ENCODE measurements around the gene ORAI1. TPM values are rescaled to one million over a fixed set of nuclear protein-coding genes. Genes with fewer than 3 reads are reported as not detected.

The ORAI1 gene
- total and polyA plus RNA-seq, 2 experiments from 2014 or later, result 15.0 to 39.1 TPM

DNA sequence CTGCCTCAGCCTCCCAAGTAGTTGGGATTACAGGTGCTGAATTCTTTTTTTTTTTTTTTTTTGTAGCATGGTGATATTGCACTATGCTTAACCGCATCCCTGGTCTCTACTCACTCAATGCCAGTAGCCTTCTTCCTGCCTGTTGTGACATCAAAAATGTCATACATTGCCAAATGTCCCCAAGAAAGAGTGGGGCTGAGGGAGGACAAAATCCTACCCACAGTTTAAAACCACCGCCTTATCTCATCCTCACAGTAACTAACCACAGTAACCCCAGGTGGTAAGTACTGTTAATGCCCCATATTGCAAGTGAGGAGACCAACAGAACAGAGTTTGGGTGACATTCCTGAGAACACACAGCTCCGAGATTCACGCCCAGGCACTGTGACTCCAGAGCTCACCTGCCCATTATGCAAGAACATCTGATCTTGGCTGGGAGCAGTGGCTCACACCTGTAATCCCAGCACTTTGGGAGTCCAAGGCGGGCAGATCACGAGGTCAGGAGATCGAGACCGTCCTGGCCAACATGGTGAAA lies 23.6 kb downstream of the ORAI1 start:
- Histone ChIP-seq H3K27me3 (no peaks in the 10 kb centered on the region), H3K4me2 (no peak overlapping the region), H4K20me1 (ENCODE audit: insufficient read depth, poor library complexity, severe bottlenecking) (no peaks in the 10 kb centered on the region), H2AFZ (no peak overlapping the region), H3K36me3 (replicated peaks; ENCODE audit: insufficient read depth, low read depth) (no peaks in the 10 kb centered on the region), H3K9me2 (replicated peaks; ENCODE audit: insufficient read depth) (no peaks in the 10 kb centered on the region), H3K27ac (no peak overlapping the region), H3K9me3 (ENCODE audit: low read depth) (no peaks in the 10 kb centered on the region), H3K4me3 (no peak overlapping the region), H3K4me1 (ENCODE audit: insufficient read depth) (no peaks in the 10 kb centered on the region), H3K79me2 (no peaks in the 10 kb centered on the region)
- 97% methylated on average over 8 of the region's 8 CpGs for WGBS (ENCODE audit: low lambda C conversion rate, missing lambda C conversion rate)
- DNase-seq (ENCODE audit: low spot score), result no peak
- TF ChIP-seq EZH2 (IDR thresholded peaks at IDR 0.05; ENCODE audit: borderline replicate concordance) (no peak), EZH2phosphoT487 (IDR thresholded peaks at IDR 0.05; ENCODE audit: low read depth, severe bottlenecking, unreplicated experiment) (no peak)
- TF ChIP-seq, protein P1, sequence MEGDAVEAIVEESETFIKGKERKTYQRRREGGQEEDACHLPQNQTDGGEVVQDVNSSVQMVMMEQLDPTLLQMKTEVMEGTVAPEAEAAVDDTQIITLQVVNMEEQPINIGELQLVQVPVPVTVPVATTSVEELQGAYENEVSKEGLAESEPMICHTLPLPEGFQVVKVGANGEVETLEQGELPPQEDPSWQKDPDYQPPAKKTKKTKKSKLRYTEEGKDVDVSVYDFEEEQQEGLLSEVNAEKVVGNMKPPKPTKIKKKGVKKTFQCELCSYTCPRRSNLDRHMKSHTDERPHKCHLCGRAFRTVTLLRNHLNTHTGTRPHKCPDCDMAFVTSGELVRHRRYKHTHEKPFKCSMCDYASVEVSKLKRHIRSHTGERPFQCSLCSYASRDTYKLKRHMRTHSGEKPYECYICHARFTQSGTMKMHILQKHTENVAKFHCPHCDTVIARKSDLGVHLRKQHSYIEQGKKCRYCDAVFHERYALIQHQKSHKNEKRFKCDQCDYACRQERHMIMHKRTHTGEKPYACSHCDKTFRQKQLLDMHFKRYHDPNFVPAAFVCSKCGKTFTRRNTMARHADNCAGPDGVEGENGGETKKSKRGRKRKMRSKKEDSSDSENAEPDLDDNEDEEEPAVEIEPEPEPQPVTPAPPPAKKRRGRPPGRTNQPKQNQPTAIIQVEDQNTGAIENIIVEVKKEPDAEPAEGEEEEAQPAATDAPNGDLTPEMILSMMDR (IDR thresholded peaks at IDR 0.05; ENCODE audit: poor library complexity), result no peak

DNA sequence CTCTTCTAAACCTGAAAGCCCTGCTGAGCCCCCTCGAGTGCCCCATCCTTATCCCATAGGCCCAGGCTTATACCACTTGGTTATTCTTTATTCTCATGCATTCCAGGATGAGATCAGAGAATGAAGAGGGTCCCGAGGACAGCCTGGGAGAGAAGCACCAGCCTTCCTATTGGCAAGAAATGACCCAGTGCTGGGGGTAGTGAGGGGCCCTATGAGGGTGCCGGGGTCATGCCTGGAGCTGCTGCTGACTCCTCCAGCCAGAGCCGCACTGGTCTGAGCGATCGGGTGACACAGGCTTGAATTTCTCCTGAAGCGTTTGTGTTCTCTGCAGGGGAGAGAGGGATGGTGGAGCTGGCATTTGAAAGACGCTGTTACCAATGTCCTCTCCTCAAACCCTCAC lies 25.0 kb downstream of the ORAI1 start:
- Histone ChIP-seq H3K27ac (no peak overlapping the region), H3K4me1 (ENCODE audit: insufficient read depth) (no peaks in the 10 kb centered on the region), H3K4me3 (no peak overlapping the region), H3K27me3 (no peaks in the 10 kb centered on the region), H3K4me2 (no peak overlapping the region), H3K36me3 (replicated peaks; ENCODE audit: insufficient read depth, low read depth) (no peaks in the 10 kb centered on the region), H3K9me3 (ENCODE audit: low read depth) (no peaks in the 10 kb centered on the region), H3K79me2 (no peaks in the 10 kb centered on the region), H2AFZ (no peak overlapping the region), H4K20me1 (ENCODE audit: insufficient read depth, poor library complexity, severe bottlenecking) (no peaks in the 10 kb centered on the region), H3K9me2 (replicated peaks; ENCODE audit: insufficient read depth) (no peaks in the 10 kb centered on the region)
- DNase-seq (ENCODE audit: low spot score), result no peak
- TF ChIP-seq, protein P1 (IDR thresholded peaks at IDR 0.05; ENCODE audit: poor library complexity), result no peak
- TF ChIP-seq EZH2phosphoT487 (IDR thresholded peaks at IDR 0.05; ENCODE audit: low read depth, severe bottlenecking, unreplicated experiment), result no peak
- no peak for TF ChIP-seq EZH2 (IDR thresholded peaks at IDR 0.05; ENCODE audit: borderline replicate concordance)
- WGBS (ENCODE audit: low lambda C conversion rate, missing lambda C conversion rate), result 82% methylated on average over 8 of the region's 8 CpGs

DNA sequence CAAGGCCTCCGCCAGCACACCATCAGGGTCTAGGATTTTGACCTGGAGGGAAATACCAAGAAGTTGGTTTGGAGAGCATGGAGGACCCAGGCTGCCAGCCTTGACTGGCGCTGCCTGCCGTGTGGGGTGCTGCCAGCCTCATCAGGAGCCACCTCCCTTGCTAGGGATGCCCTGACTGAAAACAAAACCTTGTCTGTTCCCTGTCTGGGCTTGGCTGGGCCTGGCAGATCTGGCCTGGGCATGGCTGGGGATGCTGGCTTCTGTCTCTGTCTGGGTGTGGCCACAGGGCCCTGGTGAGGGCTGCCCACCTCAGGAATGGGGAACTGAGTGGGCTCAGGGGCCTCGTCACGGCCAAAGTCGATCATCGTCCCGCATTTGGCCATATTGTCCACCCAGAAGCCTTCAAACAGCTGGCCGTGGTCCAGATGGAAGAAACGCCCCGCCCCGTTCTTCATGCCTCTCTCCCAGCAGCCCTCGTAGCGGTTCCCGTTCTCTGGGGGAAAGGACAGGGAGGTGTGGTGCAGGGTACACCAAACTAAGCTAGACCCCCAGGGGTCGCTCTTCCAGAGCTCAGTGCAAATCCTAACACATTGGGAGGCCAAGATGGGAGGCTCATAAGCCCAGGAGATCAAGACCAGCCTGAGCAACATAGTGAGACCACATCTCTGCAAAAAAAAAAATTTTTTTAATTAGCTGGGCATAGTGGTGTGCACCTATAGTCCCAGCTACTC lies 26.6 kb downstream of the ORAI1 start:
- H3K79me2 ChIP-seq, result no peaks in the 10 kb centered on the region
- no peak for DNase-seq (ENCODE audit: low spot score)
- no peak overlapping the region for H3K4me2 ChIP-seq
- no peaks in the 10 kb centered on the region for H4K20me1 ChIP-seq (ENCODE audit: insufficient read depth, poor library complexity, severe bottlenecking)
- TF ChIP-seq EZH2phosphoT487 (IDR thresholded peaks at IDR 0.05; ENCODE audit: low read depth, severe bottlenecking, unreplicated experiment) (no peak), EZH2 (IDR thresholded peaks at IDR 0.05; ENCODE audit: borderline replicate concordance) (no peak)
- TF ChIP-seq, protein P1 (IDR thresholded peaks at IDR 0.05; ENCODE audit: poor library complexity), result no peak
- H3K9me3 ChIP-seq (ENCODE audit: low read depth), result no peaks in the 10 kb centered on the region
- H3K9me2 ChIP-seq (replicated peaks; ENCODE audit: insufficient read depth), result no peaks in the 10 kb centered on the region
- H3K27ac ChIP-seq, result no peak overlapping the region
- 90% methylated on average over 16 of the region's 16 CpGs for WGBS (ENCODE audit: low lambda C conversion rate, missing lambda C conversion rate)
- H3K4me3 ChIP-seq, result no peak overlapping the region
- H2AFZ ChIP-seq, result no peak overlapping the region
- H3K4me1 ChIP-seq (ENCODE audit: insufficient read depth), result no peaks in the 10 kb centered on the region
- no peaks in the 10 kb centered on the region for H3K36me3 ChIP-seq (replicated peaks; ENCODE audit: insufficient read depth, low read depth)
- no peaks in the 10 kb centered on the region for H3K27me3 ChIP-seq

Data from hepatocyte (in vitro differentiated cells).